Uterus (tissue), 2 donors: Measurements from ENCODE around the gene SGIP1.

ENCODE experiments used
- CTCF ChIP-seq, 4 experiments: fragments of 200-600 bp in 2 of 4; fragments of 450-650 bp in 2 of 4; sonication (generic) in 2 of 4; IDR thresholded peaks; one replicate each; pipeline ENCODE4 v1.5.1; 2016 to 2019; ENCODE audit warnings: antibody characterized with exemption in 4 of 4, mild to moderate bottlenecking in 2 of 4, moderate library complexity in 1 of 4
- POLR2A ChIP-seq, 2 donors: fragments of 450-650 bp; IDR thresholded peaks; one replicate each; pipeline ENCODE4 v1.6.1; 2016; ENCODE audit warnings: antibody characterized with exemption in 2 of 2, mild to moderate bottlenecking in 1 of 2, moderate library complexity in 1 of 2

DNA sequence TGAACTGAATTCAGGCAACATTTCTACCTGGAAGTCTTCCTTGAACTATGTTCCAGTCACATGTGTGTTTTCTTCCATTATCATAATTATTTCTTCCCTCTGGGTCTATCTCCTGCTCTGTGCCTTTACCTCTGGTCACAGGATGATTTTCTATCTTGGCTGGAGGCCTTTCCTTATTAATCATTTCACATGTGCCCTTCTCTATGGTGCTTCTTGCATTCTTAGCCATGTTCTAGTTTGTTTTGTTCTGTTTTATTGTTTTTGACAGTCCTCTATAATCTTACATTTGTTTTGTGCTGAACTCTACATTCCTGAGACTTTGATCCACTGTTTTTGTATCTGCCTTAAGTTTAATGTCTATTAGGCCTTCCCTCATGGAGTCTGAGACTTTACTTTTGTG, 51.0 kb downstream of the SGIP1 start:
- TF ChIP-seq CTCF (IDR thresholded peaks at IDR 0.05) (no peak), POLR2A (IDR thresholded peaks at IDR 0.05) (no peak)
